SW480 (cell line): ENCODE results near the gene PRKCD.

Experiments used
- DNase-seq: peaks from one replicate; pipeline ENCODE4 v3.0.0-alpha.2; 2016; ENCODE audit warnings: low spot score

The PRKCD gene

DNA sequence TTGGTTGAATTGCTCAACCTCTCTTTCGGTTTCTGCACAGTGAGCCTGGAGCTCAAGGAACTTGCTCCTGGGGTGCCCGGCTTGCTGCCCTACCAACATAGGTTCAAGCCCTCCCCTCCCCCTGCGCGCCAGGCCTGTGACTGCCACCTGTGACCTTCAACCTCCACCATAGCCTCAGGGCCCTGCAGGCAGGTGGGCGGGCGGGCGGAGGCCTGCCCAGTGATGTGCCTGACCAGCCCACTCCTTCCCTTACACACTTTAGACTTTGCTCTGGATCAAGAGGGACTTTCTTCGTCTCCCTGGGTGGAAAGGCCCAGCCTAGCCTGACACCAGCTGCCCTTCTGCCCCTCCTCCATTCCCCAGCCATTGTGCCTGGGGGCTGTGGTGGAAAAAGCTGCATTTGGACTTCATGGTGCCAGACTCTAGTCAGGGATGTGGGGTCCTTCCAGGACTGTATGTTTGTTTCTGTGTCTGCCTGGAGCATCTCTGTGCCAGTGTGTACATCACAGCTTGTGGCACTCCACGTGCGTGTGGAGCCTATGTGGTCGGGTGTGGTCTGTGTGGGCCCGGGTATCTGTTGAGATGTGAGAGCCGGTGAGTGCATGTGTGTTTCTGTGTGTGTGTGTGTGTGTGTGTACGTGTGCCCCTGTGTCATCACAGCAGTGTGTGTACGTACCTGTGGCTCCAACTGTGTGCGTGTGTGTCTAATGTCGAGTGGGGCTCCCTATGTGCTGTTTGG lies 9.5 kb downstream of the PRKCD start:
- no peak for DNase-seq

DNA sequence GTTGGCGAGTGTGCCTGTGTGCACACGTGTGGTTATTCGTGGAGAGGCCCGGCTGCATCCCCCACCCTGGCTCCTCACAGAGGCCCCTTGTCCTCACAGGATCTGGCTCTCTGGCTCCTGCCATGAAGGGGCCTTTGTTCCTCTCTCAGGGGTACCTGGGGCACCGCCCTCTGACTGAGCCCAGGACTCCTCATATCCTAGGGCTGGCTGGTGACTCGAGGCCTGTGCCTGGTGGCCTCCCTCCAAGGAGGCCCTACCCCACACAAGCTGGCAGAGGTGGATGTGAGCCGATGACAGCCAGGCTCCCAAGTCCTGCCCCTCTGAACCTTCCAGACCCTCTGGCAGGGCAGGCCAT lies 10.0 kb downstream of the PRKCD start:
- DNase-seq: no peak

DNA sequence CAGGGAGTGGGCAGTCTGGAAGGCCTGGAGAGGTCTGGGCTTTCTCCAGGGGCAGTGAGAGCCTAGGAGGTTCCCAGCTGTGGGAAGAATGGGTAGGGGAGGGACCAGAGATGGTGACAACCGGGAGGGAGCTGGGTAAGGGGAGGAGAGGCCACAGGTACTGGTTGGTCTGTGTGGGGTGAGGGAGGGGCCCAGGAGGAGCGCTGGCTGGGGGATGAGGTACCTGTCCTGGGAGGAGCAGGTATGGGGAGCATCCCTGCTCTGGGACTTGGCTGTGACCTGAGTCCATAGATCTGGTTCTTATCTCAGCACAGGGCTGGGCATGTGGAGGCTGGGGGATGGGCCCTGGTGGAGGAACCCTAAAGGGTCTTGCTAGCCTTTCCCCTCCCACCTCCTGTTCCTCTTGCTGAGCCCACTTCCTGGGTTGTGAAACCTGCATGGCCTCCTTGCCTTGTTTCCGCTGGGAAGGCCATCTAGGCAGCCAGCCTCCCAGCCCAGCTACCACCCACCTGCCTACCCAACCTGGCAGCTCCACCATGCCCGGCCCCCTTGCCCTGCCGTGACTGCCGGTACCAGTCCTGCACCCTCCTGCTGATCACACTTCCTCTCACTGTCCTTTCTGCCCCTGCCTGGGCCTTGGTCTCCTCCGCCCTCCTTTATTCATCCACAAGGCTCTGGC lies 11.0 kb downstream of the PRKCD start:
- DNase-seq: no peak

DNA sequence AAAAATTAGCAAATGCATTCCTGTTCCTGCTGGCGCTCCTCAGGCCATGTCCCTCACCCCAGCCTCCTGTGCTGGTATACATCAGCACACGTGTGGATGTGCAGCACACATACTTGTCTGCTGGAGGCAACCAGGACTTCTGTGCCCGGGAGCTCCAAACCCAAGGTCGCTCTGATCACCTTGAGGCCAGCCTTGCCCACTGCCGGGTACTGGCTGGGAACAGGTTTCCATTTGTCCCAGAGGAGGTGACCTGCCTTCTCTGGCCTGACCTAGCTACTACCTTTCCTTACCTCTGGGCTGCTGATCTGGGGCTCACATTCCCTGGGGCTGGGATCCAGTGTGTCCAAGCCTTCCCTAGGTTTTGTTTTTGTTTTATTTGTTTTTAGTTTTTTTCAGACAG lies 12.1 kb downstream of the PRKCD start:
- DNase-seq: no peak

DNA sequence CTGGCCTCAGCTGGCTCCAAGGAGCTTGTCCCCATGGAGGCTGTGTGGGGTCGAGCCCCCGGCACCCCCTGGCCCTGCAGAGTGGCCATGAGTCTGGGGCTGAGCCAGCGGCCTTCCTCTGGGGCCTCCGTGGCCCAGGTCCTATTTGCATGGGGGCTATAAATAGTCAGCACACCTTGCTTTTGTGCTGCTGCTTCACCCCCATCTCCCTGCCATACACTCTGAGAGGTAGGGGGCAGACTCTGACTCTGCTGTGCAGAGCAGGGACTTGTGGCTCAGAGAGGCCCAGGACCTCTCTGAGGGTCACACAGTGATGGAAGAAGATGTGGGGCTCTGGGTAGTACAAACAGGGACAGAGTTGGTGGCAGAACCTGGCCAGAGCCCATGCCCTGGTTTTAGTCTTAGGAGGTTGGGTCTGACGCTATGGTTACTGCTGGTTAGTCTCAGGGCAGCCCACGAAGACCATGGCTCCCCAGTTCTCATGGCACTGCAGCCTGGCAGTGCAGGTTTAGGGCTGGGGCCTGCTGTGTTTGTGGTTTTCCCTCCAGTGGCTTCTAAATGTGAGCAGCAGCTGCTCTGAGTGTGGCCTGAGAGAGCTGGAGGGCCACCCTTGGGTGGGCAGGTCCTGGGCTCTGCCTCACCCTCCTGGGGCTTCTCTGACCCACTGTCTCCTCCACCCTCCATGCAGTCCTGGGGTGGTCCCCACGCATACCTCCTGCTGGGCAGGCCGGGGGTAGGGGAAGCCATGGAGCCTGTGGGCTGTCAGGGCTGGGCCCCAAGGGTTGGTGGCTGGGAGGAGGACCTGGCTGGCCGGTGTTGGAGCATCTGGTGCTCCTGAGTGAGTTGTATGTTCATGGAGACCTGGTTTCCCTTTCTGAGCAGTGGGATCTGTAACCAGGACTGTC lies 13.6 kb downstream of the PRKCD start:
- DNase-seq: no peak

GRCh38 chr3:53175613-53176540 lies 14.9 kb downstream of the PRKCD start:
- no peak for DNase-seq

DNA sequence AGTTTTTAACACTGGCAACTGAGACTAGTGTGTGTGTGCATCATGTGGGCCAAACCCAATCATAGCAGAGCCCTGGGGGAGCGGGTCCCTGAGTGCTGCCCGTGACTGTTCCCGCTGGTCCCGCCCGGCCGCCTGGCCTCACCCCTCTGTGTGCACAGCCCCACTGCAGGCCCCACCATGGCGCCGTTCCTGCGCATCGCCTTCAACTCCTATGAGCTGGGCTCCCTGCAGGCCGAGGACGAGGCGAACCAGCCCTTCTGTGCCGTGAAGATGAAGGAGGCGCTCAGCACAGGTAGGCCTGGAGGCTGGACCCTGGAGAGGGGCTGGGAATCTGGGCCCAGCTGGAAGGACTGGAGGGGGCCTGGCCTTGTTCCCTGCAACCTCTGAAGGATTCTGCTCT lies 17.2 kb downstream of the PRKCD start:
- no peak for DNase-seq

DNA sequence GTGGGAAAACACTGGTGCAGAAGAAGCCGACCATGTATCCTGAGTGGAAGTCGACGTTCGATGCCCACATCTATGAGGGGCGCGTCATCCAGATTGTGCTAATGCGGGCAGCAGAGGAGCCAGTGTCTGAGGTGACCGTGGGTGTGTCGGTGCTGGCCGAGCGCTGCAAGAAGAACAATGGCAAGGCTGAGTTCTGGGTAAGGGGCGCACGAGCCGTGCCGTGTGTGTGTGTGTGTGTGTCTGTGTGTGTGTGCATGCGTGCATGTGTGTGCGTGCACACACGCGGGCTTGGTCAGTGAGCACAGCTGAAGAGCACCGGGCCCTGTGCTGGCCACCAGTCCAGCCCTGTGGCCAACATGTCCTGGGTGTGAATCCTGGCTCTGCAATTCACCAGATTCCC lies 18.6 kb downstream of the PRKCD start:
- DNase-seq: no peak

DNA sequence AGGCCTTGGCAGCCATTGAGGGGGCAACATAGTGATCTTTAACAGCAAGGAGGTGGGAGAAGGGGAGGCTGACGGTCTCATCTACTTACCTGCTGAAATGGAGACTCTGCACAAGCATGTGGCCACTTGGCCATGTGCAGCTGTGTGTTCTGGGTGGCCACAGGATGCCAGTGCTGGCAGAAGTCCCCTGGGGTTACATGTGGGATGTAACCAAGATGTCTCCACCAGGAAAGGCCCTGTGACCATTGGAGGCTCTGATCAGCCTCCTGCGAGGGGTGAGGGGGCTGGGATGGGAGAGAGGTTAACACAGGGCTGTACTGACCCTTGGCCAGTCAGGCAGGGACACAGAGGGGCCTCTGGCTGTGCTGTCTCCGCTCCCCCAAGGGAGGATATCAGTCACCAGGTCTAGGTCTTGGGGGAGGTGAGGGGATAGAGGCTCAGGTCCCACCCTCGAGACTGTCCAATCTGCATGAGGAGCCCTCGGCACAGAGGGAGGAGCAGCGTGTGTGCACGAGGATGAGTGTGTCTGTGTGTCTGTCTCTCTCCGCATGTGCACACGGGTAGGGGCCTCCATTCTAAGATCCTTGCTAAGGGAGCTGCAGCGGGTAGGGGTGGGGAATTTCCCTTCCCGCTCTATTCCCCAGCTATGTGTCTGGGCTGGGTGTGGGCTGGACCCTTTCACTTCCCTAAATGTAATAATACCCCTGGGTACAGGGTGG lies 19.5 kb downstream of the PRKCD start:
- DNase-seq: no peak

GRCh38 chr3:53181024-53181371 lies 20.0 kb downstream of the PRKCD start:
- DNase-seq: no peak

- DNase-seq: no peak
Observed at GRCh38 chr3:53181528-53181927, 20.5 kb downstream of the PRKCD start.

- no peak for DNase-seq
Observed at GRCh38 chr3:53182764-53183355, 21.9 kb downstream of the PRKCD start.

GRCh38 chr3:53183514-53183913 lies 22.5 kb downstream of the PRKCD start:
- DNase-seq: no peak

GRCh38 chr3:53184701-53185100 lies 23.7 kb downstream of the PRKCD start:
- no peak for DNase-seq

GRCh38 chr3:53185761-53186465 lies 24.9 kb downstream of the PRKCD start:
- no peak for DNase-seq

GRCh38 chr3:53186726-53187125 lies 25.7 kb downstream of the PRKCD start:
- no peak for DNase-seq

DNA sequence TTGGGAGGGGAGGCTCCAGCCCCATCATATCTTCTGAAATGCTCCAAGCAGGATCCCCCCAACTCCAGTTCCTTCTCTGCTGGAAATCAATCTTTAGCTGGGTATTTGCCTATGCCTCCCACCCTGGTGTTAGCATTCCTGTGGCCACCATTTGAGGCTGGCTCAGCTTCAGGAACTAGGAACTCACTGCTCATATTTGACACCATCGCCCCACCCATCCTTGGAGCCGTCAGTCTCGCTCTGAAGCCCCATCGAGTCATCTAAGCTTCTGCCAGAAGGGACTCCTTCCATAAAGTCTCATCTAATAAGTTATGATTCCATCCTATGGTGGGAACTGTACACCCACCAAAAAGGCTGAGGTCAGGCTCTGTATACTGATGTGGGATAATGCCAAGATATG lies 26.4 kb downstream of the PRKCD start:
- DNase-seq: no peak

- DNase-seq: no peak
Observed at GRCh38 chr3:53188136-53188685, 27.2 kb downstream of the PRKCD start.

DNA sequence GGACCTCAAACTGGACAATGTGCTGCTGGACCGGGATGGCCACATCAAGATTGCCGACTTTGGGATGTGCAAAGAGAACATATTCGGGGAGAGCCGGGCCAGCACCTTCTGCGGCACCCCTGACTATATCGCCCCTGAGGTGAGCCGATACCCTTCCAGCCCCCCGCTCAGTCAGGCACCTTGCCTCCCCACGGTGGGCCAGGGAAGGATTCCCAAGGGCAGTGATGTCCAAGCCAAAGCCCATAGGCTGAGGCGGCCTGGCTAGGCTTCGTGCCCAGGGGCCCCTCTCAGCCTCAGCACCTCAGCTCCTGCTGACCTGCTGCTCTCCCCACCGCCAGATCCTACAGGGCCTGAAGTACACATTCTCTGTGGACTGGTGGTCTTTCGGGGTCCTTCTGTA lies 27.7 kb downstream of the PRKCD start:
- no peak for DNase-seq

DNA sequence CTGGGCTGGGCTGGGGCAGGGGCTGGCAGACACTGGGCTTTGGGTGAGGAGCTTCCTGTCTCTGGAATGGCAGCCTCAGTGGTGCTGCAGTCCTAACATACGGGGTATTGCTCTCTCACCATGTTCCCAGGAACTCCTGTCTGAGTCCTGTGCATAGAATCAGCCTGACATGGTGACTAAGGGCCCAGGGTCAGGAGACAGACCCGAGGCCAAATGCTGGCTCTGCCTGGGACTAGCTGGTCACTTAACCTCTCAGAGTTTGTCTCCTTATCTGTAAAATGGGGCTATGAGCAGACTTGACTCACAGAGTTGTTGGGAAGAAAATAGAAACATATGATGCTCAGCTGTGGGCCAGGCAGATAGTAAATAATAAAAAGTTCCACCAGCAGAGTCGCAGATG lies 28.3 kb downstream of the PRKCD start:
- no peak for DNase-seq
